ENCODE results near the gene FLII. TPM values are rescaled to one million over a fixed set of nuclear protein-coding genes. Genes with fewer than 3 reads are reported as not detected.

The FLII gene
- total RNA-seq, 2 donors from 2014 or later = 299 to 335 TPM

DNA sequence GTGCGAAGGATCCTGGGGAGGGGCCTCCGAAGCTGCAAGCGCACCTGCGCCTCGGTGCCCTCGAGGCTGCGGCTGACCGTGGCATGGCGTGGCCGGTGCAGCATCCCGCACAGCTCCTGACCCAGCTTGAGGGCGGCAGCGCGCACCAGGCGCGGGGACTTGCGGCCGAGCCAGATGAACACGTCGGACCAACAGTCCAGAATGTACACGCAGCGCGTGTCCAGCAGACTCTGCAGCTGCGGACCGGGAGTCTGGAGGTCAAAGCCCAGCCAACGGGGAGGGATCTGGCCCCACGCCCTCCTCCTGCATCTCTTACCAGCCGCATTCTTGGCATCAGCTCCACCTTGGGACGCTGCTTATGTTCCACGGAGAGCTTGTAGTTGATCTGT is 10.9 kb downstream of the FLII start:
- no peak for TF ChIP-seq CTCF (conservative IDR thresholded peaks at IDR 0.05)
- 88 to 94% methylated on average over 29 to 30 of the region's 30 CpGs for WGBS, 2 experiments (ENCODE audit: insufficient coverage in 1 of 2, insufficient read length in 1 of 2)
- Mint-ChIP-seq H3K27me3 (ENCODE audit: insufficient read depth) (no peaks in the 10 kb centered on the region), H3K4me1 (peaks cover 6% of the 10 kb centered on the region), H3K27ac (peak overlapping the region; percentile 99), H3K4me3 (peak overlapping the region; percentile 63), H3K36me3 (ENCODE audit: low read depth) (peaks cover 73% of the 10 kb centered on the region), H3K9me3 (no peaks in the 10 kb centered on the region)
- Histone ChIP-seq H3K36me3 (ENCODE audit: control insufficient read depth, insufficient read depth, low read length) (peaks cover 76% of the 10 kb centered on the region), H3K9ac (ENCODE audit: extremely low read depth, low read length, poor library complexity, severe bottlenecking) (no peak overlapping the region), H3K27ac (ENCODE audit: low read depth, low read length) (no peak overlapping the region), H3K4me3 (ENCODE audit: low read length) (no peak overlapping the region), H3K9me3 (ENCODE audit: control insufficient read depth, low read length) (no peaks in the 10 kb centered on the region), H3K4me1 (ENCODE audit: control insufficient read depth, insufficient read depth, low read length) (no peaks in the 10 kb centered on the region), H3K27me3 (ENCODE audit: control insufficient read depth, insufficient read depth, low read length, poor library complexity, severe bottlenecking) (no peaks in the 10 kb centered on the region)
- no peak for DNase-seq

GRCh38 chr17:18246880-18247612 is 11.5 kb downstream of the FLII start:
- Histone ChIP-seq H3K4me1 (ENCODE audit: control insufficient read depth, insufficient read depth, low read length) (no peaks in the 10 kb centered on the region), H3K36me3 (ENCODE audit: control insufficient read depth, insufficient read depth, low read length) (peaks cover 70% of the 10 kb centered on the region), H3K27ac (ENCODE audit: low read depth, low read length) (no peak overlapping the region), H3K9me3 (ENCODE audit: control insufficient read depth, low read length) (no peaks in the 10 kb centered on the region), H3K27me3 (ENCODE audit: control insufficient read depth, insufficient read depth, low read length, poor library complexity, severe bottlenecking) (no peaks in the 10 kb centered on the region), H3K4me3 (ENCODE audit: low read length) (no peak overlapping the region), H3K9ac (ENCODE audit: extremely low read depth, low read length, poor library complexity, severe bottlenecking) (no peak overlapping the region)
- peaks cover 71% of the 10 kb centered on the region for H3K36me3 Mint-ChIP-seq (ENCODE audit: low read depth)
- DNase-seq = peak; percentile 99
- H3K9me3 Mint-ChIP-seq = no peaks in the 10 kb centered on the region
- no peaks in the 10 kb centered on the region for H3K27me3 Mint-ChIP-seq (ENCODE audit: insufficient read depth)
- peaks cover 6% of the 10 kb centered on the region for H3K4me1 Mint-ChIP-seq
- TF ChIP-seq CTCF (conservative IDR thresholded peaks at IDR 0.05) = no peak
- WGBS, 2 experiments (ENCODE audit: insufficient coverage in 1 of 2, insufficient read length in 1 of 2) = 25 to 54% methylated on average over 10 to 46 of the region's 46 CpGs
- peak overlapping the region; percentile 63 for H3K4me3 Mint-ChIP-seq
- H3K27ac Mint-ChIP-seq = peak overlapping the region; percentile 99

- no peak overlapping the region for H3K9ac ChIP-seq (ENCODE audit: extremely low read depth, low read length, poor library complexity, severe bottlenecking)
Measured at GRCh38 chr17:18246109-18246725, 12.3 kb downstream of the FLII start.

More at GRCh38 chr17:18246109-18246725, 12.3 kb downstream of the FLII start:
- Histone ChIP-seq H3K9me3 (ENCODE audit: control insufficient read depth, low read length) (no peaks in the 10 kb centered on the region), H3K36me3 (ENCODE audit: control insufficient read depth, insufficient read depth, low read length) (peaks cover 62% of the 10 kb centered on the region), H3K27me3 (ENCODE audit: control insufficient read depth, insufficient read depth, low read length, poor library complexity, severe bottlenecking) (no peaks in the 10 kb centered on the region), H3K27ac (ENCODE audit: low read depth, low read length) (no peak overlapping the region), H3K4me1 (ENCODE audit: control insufficient read depth, insufficient read depth, low read length) (no peaks in the 10 kb centered on the region), H3K4me3 (ENCODE audit: low read length) (no peak overlapping the region)
- Mint-ChIP-seq H3K4me3 (peak overlapping the region; percentile 63), H3K36me3 (ENCODE audit: low read depth) (peaks cover 64% of the 10 kb centered on the region), H3K27me3 (ENCODE audit: insufficient read depth) (no peaks in the 10 kb centered on the region), H3K27ac (no peak overlapping the region), H3K9me3 (no peaks in the 10 kb centered on the region), H3K4me1 (peaks cover 6% of the 10 kb centered on the region)
- TF ChIP-seq CTCF (conservative IDR thresholded peaks at IDR 0.05) = no peak
- DNase-seq = no peak
- WGBS, 2 experiments (ENCODE audit: insufficient coverage in 1 of 2, insufficient read length in 1 of 2) = 94 to 95% methylated on average over 20 to 23 of the region's 24 CpGs

Data from endodermal cell (in vitro differentiated cells).